ENCODE measurements around the gene KRTAP4-8. TPM values are rescaled to one million over a fixed set of nuclear protein-coding genes. Genes with fewer than 3 reads are reported as not detected.
"Not testable (repeated sequence)": the region's sequence is repeated elsewhere in the genome, so short reads cannot be mapped to it uniquely, and the experiment has no call there.

The KRTAP4-8 gene
- total RNA-seq, 1 donor from 2014 or later = not detected

DNA sequence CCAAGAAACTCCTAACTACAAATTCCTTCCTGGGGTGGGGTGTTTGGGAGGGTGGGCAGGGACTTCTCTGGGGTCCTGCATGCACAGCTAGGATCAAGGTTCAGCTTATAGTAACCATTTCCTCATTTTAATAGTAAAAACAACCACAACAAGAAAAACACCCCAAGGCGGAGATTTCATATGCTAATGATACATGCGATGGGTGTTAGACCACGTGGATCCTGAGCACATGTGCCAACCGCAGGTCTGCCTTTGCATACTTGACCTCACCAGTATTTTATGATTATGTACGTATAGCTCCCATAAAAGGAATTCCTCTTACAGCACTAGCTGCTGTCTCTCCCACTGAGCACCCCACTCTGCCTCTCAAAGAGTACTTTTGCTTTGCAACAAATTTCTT lies 18.4 kb upstream of the KRTAP4-8 start:
- intact Hi-C loops (cut with DNase I) = no loop called here
- DNase-seq (ENCODE audit: low spot score) (no peak), ATAC-seq (no peak)

DNA sequence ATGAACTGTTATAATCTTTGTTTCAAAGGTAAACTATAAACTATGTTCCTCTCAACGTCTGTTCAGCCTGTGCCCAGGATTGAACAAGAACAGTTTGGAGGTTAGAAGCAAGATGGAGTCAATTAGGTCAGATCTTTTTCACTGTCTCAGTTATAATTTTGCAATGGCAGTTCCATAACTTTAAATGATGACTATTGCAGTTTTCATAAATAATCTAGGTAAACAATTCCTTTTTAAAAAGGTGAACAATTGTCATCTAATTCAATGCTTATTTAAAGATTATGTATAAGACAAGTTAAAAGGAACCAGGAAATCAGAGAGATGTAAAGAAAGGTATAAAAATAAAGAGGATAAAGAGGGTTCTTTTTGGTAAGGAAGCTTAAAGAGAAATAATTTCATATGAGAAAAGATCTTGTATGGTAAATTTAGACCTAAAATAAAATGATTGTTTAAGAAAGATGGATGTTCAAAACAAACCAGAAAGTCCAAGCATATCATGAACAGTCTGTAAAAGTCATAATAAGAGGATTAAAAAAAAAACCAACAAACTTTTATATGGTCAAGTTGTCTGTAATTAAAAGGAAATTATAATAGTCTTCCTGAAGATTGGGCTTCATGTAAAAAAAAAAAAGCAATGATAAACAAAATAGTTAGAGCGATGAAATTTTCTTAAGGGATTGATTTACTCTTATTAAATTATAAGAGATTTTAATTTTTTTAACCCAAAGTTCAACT lies 13.4 kb upstream of the KRTAP4-8 start:
- intact Hi-C loops (cut with DNase I) = no loop called here
- DNase-seq (ENCODE audit: low spot score) (no peak), ATAC-seq (no peak)

- DNase-seq (ENCODE audit: low spot score); intact Hi-C loops (cut with DNase I); ATAC-seq: not testable (repeated sequence)
Observed at GRCh38 chr17:41108728-41109386, 10.9 kb upstream of the KRTAP4-8 start.

DNA sequence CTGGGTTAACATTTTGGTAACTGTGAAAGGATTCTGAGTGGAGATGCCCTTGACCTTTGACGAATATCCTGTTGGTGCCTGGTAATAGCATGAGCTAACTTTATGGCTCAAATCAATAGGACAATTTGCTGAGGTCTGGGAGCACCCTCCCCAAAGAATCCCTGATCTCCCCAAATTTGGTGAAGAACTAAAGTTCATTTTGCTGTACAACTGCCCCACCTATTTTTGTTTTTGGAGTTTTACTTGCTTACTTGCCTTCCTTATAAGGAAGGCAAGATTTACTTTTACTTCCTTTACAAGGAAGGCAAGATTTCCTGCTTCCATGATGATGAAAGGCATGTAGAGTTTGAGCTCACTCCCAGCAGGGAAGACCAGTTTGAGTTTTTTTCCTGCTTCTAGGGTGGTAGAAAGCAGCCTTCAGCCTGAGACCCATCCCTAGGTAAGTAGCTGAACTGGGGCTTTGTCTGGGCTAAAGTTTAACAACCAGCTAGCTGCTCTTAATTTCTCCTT lies 10.1 kb upstream of the KRTAP4-8 start:
- no peak for DNase-seq (ENCODE audit: low spot score)
- intact Hi-C loops (cut with DNase I) = no loop called here
- no peak for ATAC-seq

- ATAC-seq; DNase-seq (ENCODE audit: low spot score); intact Hi-C loops (cut with DNase I): not testable (repeated sequence)
Observed at GRCh38 chr17:41105347-41105746, 7.4 kb upstream of the KRTAP4-8 start, which contains the start of gene KRTAP4-9. Gene KRTAP4-9, plus strand, starts transcription at chr17:41105389. Its CDS starts 0 bp downstream, at chr17:41105389.

DNA sequence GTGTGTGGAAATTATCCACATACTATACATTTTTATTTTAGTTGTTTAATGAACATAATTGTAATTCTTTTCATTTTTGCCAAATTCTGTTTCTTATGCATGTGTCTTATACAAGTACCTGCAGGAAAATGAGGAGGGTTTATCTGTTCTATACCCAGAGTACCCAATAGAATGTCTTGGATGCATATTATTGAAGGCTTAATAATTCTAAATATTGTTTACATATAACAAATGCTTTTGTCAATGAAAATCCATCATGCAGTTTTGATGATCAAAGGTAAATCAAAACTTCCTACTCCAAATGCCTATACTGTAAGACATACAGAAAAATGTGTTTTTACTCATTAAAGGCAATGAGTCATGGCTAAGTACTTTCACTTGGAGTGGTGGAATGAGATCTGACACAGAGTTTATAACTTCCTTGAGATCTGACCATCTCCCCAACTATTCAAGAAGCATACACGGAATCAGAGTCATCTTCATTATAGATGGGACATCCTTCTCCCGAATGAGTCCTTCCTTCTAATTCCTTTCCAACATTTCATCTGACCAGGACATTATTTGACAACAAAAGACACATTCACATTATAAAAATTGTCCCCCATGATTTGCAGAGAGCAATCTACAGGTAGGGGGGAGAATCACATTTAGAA lies 6.6 kb upstream of the KRTAP4-8 start:
- ATAC-seq; intact Hi-C loops (cut with DNase I); DNase-seq (ENCODE audit: low spot score): not testable (repeated sequence)

DNA sequence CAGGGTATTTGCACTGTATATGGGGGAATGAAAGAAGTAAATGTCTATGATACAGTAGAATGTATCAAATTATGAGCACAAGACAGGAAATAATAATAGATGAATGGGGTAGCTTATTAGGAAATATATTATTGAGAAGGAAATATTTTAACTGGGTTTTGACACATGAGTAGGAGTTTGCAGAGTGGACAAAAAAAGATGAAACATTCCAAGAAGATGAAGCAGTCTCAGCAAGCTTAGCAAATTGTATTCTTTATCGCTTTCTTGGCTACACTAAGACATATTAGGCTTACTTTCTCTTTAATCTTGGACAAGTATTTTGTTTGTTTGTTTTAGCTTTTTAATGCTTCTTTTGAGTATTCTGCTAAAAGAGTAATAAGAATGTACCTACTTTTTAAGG lies 6.0 kb upstream of the KRTAP4-8 start:
- ATAC-seq (no peak), DNase-seq (ENCODE audit: low spot score) (no peak)
- intact Hi-C loops (cut with DNase I) = no loop called here

DNA sequence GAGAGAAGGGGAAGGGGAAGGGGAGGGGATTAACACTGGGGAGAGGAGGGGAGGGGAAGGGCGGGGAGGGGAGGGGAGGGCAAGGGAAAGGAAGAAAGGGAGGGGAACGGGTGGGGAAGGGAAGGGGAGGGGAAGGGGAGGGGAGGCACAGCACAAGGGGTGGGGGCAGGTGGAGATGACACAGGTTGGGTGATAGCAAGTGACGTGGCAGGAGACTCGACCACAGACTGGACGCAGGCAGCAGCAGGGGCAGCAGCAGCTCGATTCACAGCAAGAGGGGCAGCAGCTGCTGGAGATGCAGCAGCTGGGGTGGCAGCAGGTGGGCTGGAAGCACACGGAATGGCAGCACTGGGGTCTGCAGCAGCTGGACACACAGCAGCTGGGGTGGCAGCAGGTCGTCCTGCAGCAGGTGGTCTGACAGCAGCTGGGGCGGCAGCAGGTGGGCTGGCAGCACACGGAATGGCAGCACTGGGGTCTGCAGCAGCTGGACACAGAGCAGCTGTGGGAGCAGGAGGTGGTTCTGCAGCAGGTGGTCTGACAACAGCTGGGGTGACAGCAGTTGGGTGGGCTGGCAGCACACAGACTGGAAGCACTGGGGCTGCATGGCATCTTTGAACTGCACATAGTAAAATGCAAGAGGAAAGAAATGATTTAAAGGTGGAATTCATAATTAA lies 3.8 kb upstream of the KRTAP4-8 start, which contains the start of gene KRTAP4-16:
Gene KRTAP4-16, minus strand, starts transcription at position 624 of the 674 bp plus-strand sequence. Its CDS starts 0 bp downstream, at position 624.
- DNase-seq (ENCODE audit: low spot score) (no peak), ATAC-seq (no peak)
- intact Hi-C loops (cut with DNase I) = no loop called here

DNA sequence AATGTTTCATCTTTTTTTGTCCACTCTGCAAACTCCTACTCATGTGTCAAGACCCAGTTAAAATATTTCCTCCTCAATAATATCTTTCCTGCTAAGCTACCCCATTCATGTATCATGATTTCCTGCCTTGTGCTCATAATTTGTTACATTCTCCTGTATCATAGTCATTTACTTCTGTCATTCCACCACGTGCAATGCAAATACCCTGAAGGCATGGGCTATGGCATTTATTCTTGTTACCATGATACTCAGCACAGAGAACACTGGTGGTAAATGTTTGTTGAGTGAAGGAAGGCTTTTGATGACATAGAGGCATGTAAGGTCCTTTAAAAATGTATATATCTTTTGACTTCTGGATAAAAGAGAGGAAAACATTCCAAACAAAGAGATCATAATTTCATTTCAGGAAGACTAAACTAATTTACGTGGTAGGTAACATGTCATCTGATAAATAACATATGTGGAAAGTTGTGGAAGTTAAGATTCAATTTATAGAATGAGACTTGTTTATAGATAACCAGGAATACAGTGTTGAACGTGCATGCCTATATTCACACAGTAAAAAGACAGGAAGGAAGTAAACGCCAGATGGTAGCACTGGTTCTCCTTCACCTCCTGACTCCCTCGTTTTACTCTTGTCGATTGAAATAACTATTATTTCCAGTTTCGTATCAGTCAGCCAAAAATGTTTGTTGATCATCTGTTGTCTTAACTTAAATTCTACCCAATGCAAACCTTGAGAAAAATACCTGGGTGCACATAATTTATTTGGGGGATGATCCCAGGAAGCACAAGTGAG lies 1.9 kb upstream of the KRTAP4-8 start:
- ATAC-seq; DNase-seq (ENCODE audit: low spot score); intact Hi-C loops (cut with DNase I): not testable (repeated sequence)

- no peak for DNase-seq (ENCODE audit: low spot score)
- ATAC-seq = no peak
- intact Hi-C loops (cut with DNase I) = no loop called here
Observed at GRCh38 chr17:41098481-41098880, 539 bp upstream of the KRTAP4-8 start.

GRCh38 chr17:41096055-41096454 lies 1.9 kb downstream of the KRTAP4-8 start:
- intact Hi-C loops (cut with DNase I) = no loop called here
- DNase-seq (ENCODE audit: low spot score) (no peak), ATAC-seq (no peak)

GRCh38 chr17:41088760-41089352 lies 9.1 kb downstream of the KRTAP4-8 start:
- ATAC-seq; DNase-seq (ENCODE audit: low spot score); intact Hi-C loops (cut with DNase I): not testable (repeated sequence)

DNA sequence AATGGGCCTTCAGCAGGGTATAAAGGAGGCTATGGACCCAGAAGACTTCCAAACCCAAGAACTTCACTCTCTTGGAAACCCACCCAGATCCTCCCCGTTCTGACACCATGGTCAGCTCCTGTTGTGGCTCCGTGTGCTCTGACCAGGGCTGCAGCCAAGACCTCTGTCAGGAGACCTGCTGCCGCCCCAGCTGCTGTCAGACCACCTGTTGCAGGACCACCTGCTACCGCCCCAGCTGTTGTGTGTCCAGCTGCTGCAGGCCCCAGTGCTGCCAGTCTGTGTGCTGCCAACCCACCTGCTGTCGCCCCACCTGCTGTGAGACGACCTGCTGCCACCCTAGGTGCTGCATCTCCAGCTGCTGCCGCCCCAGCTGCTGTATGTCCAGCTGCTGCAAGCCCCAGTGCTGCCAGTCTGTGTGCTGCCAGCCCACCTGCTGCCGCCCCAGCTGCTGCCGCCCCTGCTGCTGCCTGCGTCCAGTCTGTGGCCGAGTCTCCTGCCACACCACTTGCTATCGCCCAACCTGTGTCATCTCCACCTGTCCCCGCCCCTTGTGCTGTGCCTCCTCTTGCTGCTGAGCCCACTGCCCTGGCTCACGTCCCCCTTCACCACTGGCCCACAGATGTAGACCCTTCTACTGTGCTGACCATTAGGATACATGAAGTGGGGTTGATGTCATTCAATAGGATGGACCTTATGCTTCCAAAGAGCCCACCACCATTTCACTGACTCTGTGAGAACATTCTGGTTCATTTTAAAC lies 13.7 kb downstream of the KRTAP4-8 start, which contains the start of gene KRTAP4-7:
Gene KRTAP4-7, plus strand, starts transcription at position 51 of the 757 bp plus-strand sequence. Its CDS starts 57 bp downstream, at position 108.
- ATAC-seq; intact Hi-C loops (cut with DNase I); DNase-seq (ENCODE audit: low spot score): not testable (repeated sequence)

DNA sequence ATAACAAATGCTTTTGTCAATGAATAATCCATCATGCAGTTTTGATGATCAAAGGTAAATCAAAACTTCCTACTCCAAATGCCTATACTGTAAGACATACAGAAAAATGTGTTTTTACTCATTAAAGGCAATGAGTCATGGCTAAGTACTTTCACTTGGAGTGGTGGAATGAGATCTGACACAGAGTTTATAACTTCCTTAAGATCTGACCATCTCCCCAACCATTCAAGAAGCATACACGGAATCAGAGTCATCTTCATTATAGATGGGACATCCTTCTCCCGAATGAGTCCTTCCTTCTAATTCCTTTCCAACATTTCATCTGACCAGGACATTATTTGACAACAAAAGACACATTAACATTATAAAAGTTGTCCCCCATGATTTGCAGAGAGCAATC lies 14.5 kb downstream of the KRTAP4-8 start:
- DNase-seq (ENCODE audit: low spot score); intact Hi-C loops (cut with DNase I); ATAC-seq: not testable (repeated sequence)

DNA sequence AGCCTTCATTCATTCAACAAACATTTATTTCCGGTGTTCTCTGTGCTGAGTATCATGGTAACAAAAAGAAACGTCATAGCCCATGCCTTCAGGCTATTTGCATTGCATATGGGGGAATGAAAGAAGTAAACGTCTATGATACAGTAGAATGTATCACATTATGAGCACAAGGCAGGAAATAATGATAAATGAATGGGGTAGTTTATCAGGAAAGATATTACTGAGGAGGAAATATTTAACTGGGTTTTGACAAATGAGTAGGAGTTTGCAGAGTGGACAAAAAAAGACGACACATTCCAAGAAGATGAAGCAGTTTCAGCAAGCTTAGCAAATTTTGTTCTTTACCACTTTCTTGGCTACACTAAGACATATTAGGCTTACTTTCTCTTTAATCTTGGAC lies 15.3 kb downstream of the KRTAP4-8 start:
- no peak for ATAC-seq

DNA sequence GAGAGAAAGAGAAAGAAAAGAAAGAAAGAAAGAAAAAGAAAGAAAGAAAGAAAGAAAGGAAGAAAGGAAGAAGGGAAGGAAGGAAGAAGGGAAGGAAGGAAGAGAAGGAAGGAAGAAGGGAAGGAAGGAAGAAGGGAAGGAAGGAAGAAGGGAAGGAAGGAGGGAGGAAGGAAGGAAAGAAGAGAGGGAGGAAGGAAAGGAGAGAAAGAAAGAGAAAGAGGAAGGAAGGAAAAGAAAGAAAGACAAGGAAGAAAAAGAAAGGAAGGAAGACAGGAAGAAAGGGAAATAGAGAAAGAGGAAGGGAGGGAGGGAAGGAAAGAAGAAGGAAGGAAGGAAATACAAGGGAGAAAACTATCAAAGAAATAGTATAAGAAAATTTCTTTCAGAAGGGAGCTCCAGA lies 21.2 kb downstream of the KRTAP4-8 start:
- no peak for ATAC-seq
- DNase-seq (ENCODE audit: low spot score) = no peak
- intact Hi-C loops (cut with DNase I) = no loop called here

More for the DNA sequence above, 15.3 kb downstream of the KRTAP4-8 start:
- no peak for DNase-seq (ENCODE audit: low spot score)
- intact Hi-C loops (cut with DNase I) = no loop called here

GRCh38 chr17:41073676-41074075 lies 24.3 kb downstream of the KRTAP4-8 start:
- DNase-seq (ENCODE audit: low spot score) = no peak
- intact Hi-C loops (cut with DNase I) = no loop called here
- ATAC-seq = no peak

All from sciatic nerve (tissue), 2 donors.